ENCODE results near the gene P3R3URF.
A peak's percentile ranks its signal among the peaks of the same experiment; 100 is the strongest.

P3R3URF gene

DNA sequence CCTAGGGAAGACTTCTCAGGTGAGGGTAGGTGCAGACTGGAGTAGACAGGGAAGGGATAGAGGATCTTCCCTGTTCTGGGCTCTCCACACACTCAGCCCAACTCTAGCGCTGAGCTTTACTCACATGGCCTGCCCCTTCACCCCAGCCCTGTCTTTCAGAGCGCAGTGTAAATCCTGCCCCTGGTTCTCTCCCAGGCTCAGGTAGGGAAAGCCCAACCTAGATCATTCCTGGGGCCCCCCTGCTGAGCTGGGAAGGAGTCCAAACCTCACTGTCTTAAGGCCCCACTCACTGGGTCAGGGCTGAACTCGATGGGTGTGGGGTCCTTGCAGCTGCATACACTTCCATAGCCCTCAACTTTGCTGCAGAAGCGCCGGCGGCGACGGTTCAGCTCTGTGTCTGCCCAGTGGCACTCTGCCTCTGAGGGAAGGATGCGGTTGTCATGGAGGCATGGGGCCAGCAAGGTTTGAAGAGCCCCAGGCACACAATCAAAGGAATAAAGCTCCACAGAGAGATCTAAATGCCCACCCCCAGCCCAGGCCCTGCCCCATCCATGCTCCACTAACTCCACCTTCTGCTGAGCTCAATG, 17.8 kb upstream of the P3R3URF start:
- no peak for DNase-seq

GRCh38 chr1:46193285-46193684, 17.0 kb upstream of the P3R3URF start:
- no peak for DNase-seq

- no peak for DNase-seq
These were observed 15.9 kb upstream of the P3R3URF start for GRCh38 chr1:46192171-46192570.

GRCh38 chr1:46191033-46191701, 14.9 kb upstream of the P3R3URF start:
- DNase-seq = no peak

DNA sequence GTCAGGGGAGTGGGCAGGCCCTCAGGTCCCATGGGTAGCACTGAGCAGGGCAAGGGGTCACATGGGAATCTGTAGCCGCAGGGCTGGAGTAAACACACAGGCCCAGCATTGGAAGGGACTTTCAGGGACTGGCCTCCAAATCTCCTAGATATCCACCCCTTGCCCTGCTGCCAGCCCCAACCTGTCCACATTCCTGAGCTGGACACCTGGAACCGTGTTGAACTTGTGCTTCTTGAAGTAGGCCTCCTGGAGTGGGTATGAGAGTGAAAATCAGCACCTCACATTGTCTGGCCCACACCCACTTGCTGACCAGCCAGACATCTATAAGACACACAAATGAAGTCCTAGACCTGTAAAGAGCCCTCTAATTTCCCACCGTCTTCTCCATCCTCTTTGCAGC, 14.3 kb upstream of the P3R3URF start:
- no peak for DNase-seq

- no peak for DNase-seq
These were observed 12.2 kb upstream of the P3R3URF start for GRCh38 chr1:46188295-46189030.

GRCh38 chr1:46187106-46187869, 11.0 kb upstream of the P3R3URF start:
- DNase-seq = peak; percentile 12

DNA sequence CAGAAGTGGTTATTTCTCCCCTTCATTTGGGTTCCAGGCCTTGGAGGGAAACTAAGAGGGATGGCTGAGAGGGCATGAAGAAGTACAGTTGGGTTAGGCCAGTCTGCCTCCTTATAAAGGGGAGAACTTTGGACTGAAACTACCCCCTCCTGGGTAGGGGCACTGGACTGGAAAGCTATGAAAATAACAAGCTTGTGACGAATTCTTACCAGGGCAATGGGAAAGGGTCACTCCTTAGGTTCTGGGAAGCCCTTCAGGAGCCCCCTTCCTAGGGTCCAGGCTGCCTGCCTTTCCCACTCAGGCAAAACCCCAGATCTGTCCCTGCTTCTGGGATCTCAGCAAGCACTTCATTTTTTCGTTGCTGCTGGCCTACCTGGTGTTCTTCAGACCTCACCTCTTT, 9.8 kb upstream of the P3R3URF start:
- DNase-seq = no peak

DNA sequence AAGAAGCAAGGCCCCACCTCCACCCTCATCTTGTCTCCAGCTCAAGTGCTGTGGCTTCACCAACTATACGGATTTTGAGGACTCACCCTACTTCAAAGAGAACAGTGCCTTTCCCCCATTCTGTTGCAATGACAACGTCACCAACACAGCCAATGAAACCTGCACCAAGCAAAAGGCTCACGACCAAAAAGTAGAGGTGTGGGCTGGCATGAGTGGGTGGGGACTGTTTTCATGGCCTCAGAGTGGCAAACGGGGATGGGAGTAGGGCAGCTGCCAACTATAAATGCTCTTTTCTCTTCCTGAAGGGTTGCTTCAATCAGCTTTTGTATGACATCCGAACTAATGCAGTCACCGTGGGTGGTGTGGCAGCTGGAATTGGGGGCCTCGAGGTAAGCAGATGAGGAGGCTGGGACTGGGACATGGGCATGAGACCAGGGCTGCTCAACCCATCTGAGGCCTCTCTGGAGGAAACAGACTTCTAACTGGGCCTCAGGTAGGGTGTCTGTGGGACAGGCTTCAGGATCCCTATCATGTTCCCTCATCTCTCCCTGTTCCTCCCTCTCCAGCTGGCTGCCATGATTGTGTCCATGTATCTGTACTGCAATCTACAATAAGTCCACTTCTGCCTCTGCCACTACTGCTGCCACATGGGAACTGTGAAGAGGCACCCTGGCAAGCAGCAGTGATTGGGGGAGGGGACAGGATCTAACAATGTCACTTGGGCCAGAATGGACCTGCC, 8.8 kb upstream of the P3R3URF start:
- DNase-seq = no peak

- no peak for DNase-seq
These were observed 7.8 kb upstream of the P3R3URF start for GRCh38 chr1:46183926-46184557.

- DNase-seq = peak; percentile 83
These were observed 7.0 kb upstream of the P3R3URF start for GRCh38 chr1:46183079-46183847.

DNA sequence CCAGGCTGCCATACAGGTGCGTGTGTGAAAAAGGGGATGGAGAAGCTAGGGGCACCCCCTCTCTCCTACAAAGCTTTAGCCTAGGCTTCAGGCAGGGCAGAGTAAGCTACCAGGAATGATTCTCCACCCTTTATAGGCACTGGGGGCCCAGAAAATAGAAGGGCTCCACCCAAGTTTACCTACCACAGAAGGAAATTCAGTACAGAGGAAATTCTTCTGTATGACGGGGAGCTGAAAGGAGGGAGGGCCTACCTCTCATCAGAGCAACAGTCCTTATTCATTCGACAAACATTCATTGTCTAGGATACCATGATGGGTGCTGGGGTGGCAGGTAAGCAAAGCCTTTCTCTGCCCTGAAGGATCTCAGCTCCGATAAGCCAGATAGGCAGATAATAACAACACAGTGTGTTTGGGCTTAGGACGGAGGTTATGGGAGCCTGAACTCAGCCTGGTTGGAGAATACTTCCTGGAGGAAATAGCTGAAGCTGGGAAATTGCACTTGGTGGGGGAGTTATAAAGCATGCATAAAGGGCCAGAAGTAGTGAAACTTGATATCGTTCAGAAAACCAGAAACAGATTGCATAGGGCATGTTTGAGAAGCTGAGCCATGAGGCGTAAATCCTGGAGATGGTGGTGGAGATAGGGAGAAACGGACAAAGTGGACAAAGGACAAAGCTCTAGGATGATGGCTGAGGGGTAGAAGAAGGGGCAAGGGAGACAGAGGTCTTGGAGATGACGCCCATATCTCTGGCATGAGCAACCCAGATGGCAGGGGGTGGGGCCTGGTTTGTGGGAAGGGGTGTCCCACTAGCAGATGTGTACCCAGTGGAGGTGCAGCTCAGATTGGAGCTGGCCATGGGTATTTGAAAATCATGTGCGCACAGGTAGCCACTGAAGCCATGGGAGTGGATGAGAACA, 5.3 kb upstream of the P3R3URF start:
- DNase-seq = no peak

DNA sequence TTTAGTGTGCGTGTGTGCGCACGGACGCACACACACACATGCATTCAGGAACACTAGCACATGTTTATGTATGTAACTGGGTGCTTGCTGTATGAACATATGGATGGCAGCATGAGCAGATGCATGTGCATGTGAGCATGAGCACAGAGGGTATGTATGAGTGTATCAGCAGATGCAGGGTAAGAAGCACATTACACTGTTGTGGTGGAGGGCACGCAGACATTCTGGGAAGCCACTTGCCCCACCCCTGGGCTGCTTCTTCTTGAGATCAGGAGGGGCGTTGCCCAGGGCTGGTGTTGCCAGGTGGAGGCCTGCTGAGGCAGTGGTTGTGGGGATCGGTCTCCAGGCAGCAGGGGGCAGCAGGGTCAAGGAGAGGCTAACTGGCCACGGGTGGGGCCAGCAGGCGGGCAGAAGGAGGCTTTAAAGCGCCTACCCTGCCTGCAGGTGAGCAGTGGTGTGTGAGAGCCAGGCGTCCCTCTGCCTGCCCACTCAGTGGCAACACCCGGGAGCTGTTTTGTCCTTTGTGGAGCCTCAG, 3.9 kb upstream of the P3R3URF start:
- DNase-seq = no peak

DNA sequence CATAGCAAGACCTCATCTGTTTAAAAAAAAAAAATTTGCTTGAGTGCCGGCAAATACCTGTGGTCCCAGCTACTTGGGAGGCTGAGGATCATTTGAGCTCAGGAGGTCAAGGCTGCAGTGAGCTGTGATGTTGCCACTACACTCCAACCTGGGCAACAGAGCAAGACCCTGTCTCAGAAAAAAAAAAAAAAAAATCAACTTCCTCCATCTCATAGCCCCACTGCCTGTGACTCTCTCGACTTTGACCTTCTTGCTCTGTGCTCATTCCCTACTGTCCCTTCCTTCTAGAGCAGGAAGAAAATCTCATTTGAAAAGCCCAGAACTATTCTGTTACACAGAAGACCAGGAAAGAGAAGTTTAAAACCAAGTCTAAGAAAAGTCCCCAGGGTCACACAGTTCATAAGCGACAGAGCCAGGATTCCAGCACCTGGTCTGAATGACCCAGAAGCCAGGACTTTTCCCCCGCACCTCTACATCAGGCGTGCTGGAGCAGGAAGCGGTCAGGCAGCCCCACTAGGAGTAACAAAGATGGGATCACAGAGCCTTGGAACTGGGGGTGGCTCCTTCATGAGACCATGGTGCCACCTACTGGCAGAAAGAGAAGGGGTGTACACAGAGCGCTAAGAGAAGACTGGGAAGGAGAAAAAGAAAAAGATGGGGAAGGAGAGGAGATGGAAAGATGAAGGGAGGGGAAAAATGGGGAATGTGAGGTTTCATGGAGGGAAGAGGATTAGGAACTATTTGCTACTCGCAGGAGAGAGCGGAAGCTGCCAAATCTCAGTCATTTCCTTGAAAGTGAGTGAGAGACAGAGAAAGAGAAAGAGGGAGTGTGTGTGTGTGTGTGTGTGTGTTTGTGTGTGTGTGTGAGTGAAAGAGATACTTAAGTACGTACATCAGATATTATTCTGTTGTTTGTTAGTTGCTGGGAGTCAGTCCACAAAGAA, 3.1 kb upstream of the P3R3URF start:
- peak; percentile 33 for DNase-seq

- DNase-seq = no peak
These were observed 1.0 kb downstream of the P3R3URF start for GRCh38 chr1:46175243-46175642.

DNA sequence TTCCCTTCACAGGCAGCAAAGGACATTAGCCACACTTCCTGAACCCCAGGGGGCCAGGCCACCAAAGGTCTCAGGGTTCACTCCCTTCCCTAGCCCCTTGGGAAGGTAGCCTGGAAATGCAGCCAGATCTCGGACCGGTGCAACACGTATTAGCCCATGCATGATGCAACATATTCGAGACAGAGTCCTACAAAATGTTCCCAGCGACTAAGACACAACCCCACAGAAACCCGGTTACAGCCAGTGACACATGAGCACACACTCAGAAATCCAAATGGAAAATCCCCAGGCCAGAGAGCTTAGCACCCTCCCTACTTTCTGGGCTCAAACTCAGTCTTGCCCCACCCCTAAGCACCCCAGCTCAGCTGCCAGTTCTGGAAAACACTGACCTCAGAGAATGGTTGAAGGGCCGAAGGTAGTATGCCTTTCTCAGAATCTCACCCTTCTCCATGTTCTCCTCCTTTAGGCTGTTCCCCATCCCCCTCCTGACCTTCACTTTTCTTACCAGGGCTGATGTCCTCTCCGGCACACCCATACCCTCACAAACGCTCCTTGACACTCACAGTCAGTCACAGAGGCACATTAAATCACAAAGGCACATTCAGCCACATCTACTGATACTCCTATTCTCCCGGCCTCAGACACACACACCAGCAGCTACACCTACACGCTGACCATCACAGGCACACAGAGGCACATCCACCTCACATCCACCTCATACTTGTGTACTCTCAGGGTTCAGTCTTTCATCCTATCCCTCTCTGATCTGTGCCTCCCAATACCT, 1.6 kb downstream of the P3R3URF start, which contains the start of gene TSPAN1:
TSPAN1 (plus strand) TSS at position 640 of the 784 bp plus-strand sequence. CDS start 6,021 bp downstream, outside the sequence.
- DNase-seq = no peak

GRCh38 chr1:46173361-46173856, 2.9 kb downstream of the P3R3URF start:
- no peak for DNase-seq

DNA sequence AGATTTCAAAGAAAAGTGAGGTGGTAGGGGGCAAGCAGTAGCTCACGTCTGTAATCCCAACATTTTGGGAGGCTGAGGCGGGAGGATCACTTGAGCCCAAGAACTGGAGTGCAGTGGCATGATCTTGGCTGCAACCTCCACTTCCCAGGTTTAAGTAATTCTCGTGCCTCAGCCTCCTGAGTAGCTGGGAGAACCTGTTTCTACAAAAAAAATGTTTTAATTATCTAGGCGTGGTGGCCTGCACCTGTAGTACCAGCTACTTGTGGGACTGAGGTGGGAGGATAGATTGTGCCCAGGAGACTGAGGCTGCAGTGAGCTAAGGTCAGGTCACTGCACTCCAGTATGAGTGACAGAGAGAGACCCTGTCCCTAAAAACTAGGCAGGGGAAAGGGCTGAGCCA, 4.0 kb downstream of the P3R3URF start:
- no peak for DNase-seq

Data from NCI-H1436 treated with DMSO at 0.1 percent for 48 hours (cell line).